Measurements from ENCODE around the gene DLG2.

Gene DLG2

GRCh38 chr11:84035645-84036044 lies 1591.5 kb downstream of the DLG2 start:
- DNase-seq, result no peak

- no peak for DNase-seq
Observed at GRCh38 chr11:84034484-84034883, 1592.7 kb downstream of the DLG2 start.

GRCh38 chr11:84024266-84024665 lies 1602.9 kb downstream of the DLG2 start:
- DNase-seq, result no peak

- DNase-seq, result no peak
Observed at GRCh38 chr11:84022695-84023094, 1604.4 kb downstream of the DLG2 start.

- DNase-seq, result no peak
Observed at GRCh38 chr11:84022201-84022600, 1604.9 kb downstream of the DLG2 start.

- no peak for DNase-seq
Observed at GRCh38 chr11:84021291-84021690, 1605.9 kb downstream of the DLG2 start.

- no peak for DNase-seq
Observed at GRCh38 chr11:84019571-84020194, 1607.5 kb downstream of the DLG2 start.

GRCh38 chr11:84014539-84014938 lies 1612.6 kb downstream of the DLG2 start:
- DNase-seq, result no peak

- no peak for DNase-seq
Observed at GRCh38 chr11:84012171-84012826, 1614.8 kb downstream of the DLG2 start.

- no peak for DNase-seq
Observed at GRCh38 chr11:84003181-84003580, 1624.0 kb downstream of the DLG2 start.

GRCh38 chr11:83998921-83999320 lies 1628.2 kb downstream of the DLG2 start:
- DNase-seq, result no peak

- DNase-seq, result no peak
Observed at GRCh38 chr11:83990160-83990733, 1636.9 kb downstream of the DLG2 start.

- no peak for DNase-seq
Observed at GRCh38 chr11:83982825-83983224, 1644.3 kb downstream of the DLG2 start.

GRCh38 chr11:83979593-83979992 lies 1647.6 kb downstream of the DLG2 start:
- DNase-seq, result no peak

- no peak for DNase-seq
Observed at GRCh38 chr11:83978942-83979341, 1648.2 kb downstream of the DLG2 start.

GRCh38 chr11:83976086-83976485 lies 1651.1 kb downstream of the DLG2 start:
- DNase-seq, result no peak

GRCh38 chr11:83972536-83972935 lies 1654.6 kb downstream of the DLG2 start:
- DNase-seq, result no peak

GRCh38 chr11:83971063-83971462 lies 1656.1 kb downstream of the DLG2 start:
- no peak for DNase-seq

GRCh38 chr11:83970061-83970671 lies 1657.0 kb downstream of the DLG2 start:
- DNase-seq, result no peak

- no peak for DNase-seq
Observed at GRCh38 chr11:83957038-83957900, 1669.9 kb downstream of the DLG2 start.

GRCh38 chr11:83956119-83956697 lies 1670.9 kb downstream of the DLG2 start:
- DNase-seq, result no peak

GRCh38 chr11:83954780-83955179 lies 1672.4 kb downstream of the DLG2 start:
- no peak for DNase-seq

- no peak for DNase-seq
Observed at GRCh38 chr11:83951521-83951920, 1675.6 kb downstream of the DLG2 start.

Data from RPMI8226 (cell line).